GM18526 (cell line): ENCODE results near the gene ANKRD53.

ENCODE experiments used
- POLR2A ChIP-seq: IDR thresholded peaks from 3 replicates; pipeline ENCODE4 v1.6.1; 2011; ENCODE audit not compliant: insufficient read length; ENCODE audit errors: extremely low read depth

Gene ANKRD53

DNA sequence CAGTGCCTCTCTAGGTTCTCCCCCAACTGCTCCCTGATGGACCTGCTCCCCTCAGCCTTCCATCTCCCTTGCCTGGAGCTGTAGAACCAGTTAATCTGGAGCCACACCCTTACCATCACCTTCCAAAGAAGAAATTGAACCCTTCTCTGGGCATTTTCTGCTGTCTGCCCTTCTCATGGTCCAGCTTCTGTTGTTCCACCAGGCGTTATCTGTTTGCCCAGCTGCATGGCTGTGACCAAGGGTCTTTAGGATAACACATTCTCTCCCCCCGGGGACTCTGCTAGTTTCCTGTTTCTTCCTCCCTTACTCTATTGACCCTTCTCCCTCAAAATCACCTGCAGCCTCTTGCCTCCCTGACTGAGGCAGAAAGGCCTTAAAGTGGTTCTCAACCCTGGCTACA lies 3.2 kb upstream of the ANKRD53 start:
- no peak for TF ChIP-seq POLR2A

DNA sequence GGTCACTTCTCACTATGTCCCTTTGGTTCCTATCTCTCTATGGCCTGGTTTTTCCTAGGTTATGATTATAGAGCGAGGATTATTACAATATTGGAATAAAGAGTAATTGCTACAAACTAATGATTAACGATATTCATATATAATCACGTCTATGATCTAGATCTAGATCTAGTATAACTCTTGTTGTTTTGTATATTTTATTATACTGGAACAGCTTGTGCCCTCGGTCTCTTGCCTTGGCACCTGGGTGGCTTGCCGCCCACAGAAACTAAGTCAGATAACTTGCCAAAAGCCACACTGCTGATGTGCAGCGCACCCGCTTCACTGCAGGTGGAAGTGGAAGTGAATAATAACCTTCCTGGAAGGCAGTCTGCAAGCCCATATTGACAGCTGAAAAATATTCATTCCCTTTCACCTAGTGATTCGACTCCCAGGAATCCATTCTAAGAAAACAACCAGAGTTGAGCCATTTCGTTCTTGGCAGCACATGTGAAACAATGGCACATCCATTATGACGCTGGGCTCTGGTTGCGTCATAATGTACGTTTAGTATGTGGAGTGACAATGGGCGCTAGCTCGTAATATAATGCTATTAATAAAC lies 725 bp upstream of the ANKRD53 start:
- no peak for TF ChIP-seq POLR2A

DNA sequence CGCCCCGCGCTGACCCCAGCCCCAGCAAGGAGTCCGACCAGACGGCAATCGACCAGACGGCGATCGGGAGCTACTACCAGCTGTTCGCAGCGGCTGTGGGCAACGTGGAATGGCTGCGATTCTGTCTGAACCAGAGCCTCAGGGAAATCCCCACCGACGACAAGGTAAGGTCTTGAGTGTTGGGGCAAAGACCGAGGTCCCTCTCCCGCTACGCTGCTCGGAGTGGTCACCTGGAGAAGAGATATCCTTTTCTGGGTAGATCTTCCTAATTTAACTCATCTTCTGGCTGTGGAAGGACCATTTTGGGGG lies 704 bp downstream of the ANKRD53 start:
- TF ChIP-seq POLR2A: no peak

DNA sequence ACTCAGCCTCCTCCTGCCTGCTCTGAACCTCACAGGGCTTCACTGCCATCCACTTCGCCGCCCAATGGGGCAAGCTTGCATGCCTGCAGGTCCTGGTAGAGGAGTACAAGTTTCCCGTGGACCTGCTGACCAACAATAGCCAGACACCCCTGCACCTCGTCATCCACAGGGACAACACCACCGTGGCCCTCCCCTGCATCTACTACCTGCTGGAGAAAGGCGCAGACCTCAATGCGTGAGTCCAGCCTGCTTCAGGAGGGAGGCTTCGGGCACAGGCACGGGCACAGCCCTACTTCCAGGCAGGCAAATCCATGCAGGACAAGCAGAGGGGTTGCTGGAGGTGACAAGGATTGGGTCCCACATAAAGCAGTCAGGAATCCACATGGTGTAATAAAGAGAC lies 1.2 kb downstream of the ANKRD53 start:
- no peak for TF ChIP-seq POLR2A

DNA sequence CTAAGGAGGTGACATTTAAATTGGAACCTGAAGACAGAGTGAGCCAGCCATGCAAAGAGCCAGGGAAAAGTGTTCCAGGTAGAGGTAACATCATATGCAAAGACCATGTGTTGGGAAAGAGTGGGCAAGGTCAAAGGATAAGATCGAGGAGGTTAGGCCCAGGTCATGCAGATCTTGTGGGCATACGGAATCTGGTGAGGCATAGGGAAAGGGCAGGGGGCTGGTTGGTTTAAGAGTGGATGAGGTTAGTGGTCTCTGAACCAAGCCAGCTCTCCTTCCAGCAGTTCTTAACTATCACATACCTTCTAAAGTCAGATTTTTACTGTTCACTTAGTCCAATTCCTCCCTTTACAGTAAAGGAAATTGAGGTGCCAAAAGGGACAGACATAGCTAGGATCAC lies 3.0 kb downstream of the ANKRD53 start:
- no peak for TF ChIP-seq POLR2A

DNA sequence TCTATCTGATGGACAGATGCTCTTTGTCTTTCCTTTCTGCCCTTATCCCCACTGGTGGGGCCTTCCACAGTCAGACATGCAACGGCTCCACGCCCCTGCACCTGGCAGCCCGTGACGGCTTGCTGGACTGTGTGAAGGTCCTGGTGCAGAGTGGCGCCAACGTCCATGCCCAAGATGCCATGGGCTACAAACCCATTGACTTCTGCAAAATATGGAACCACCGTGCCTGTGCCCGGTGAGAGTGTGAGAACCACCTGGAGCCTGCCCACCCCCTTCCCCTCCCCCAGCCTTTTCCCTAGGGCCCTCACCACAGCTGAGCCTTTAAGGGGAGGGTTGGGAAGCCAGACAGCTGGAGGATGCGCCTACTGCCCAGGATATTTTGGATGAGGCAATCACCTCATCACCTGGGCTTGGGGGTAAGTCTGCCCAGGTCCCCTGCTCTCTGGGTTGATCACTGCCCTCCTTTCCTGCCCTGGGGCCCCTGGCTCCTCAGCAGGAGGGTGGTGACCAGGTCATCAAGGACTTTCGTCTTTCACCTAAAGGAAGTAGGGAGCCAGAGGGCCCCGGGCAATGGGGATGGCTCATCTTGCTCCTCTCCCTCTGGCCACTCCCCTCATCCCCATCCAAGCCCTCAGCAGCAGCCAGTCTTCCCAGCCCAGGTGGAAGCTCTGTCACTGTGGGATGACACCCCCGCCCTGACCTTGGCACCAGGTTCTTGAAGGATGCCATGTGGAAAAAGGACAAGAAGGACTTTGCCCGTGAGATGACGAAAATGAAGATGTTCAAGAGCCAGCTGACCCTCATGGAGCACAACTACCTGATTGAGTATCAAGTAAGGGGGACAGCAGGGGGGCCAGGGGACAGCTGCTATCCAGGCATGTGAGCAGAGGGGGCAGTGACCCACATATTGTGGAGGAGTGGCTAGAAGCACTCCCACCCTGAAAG lies 3.7 kb downstream of the ANKRD53 start:
- TF ChIP-seq POLR2A: no peak

DNA sequence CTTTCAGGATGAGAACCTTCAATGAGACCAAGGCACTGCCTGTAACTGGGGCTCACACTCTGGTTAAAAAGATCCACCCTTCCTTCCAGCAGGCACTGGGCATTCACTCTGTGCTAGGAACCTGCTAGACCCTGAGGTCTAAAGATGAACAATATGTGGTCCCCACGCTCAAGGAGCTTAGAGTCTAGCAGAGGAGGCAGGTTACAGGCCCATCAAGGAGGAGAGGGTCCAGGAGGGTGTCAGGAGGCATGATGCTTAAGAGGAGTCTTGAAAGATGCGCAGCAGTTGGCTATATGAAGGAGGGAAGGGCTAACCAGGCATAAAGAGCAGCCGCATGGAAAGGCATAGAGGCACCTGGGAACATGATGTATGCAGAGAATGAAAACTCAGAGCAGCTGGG lies 4.5 kb downstream of the ANKRD53 start:
- no peak for TF ChIP-seq POLR2A

DNA sequence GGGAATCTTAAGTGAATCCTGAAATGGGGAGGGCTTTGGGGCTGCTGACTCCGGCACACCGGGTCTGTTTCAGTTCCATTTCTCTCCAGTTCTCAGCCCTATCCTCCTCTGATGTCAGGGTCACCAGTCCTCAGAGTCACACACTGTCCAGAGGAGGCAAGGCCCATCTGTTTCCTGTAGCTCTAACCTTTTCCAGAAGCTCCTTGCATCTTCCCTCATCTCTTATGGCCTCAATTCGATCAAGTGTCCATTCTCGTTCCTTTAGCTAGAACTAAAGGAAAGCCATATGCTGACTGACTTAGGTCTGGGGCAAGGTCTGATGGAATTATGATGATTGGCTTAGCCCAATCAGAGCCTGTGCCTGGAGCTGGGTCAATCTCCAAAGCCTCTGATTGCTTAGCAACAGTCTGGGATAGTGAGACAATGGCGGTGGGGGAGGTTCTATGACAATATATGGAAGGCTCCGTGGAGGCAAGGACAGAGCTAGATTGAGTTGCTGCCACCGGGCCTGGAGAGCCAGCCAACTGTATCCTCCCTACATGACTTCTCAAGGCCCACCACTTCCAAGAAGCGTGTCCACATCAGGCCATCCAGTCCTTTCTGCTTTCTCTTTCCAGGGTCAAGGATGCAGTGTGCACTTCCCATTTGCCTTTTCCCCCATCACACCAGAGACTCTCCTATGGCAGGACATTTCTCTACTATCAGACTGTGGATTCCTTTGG lies 5.2 kb downstream of the ANKRD53 start:
- TF ChIP-seq POLR2A: no peak

DNA sequence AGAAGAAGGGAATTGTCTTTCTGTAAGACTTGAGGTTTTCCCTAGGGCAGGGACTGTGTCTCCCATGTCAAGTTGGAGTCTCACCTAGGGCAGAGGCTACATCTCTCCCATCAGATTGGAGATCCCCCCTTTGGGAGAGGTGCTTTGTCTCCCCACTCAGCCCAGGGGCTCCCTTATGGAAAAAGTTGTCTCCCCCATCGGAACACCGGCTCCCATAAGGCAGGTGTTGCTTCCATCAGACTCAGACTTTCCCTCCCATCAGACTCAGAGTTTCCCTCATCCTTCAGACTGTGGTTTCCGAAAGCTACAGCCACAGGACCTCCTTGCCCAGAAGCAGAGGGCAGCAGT lies 5.8 kb downstream of the ANKRD53 start:
- TF ChIP-seq POLR2A: no peak

DNA sequence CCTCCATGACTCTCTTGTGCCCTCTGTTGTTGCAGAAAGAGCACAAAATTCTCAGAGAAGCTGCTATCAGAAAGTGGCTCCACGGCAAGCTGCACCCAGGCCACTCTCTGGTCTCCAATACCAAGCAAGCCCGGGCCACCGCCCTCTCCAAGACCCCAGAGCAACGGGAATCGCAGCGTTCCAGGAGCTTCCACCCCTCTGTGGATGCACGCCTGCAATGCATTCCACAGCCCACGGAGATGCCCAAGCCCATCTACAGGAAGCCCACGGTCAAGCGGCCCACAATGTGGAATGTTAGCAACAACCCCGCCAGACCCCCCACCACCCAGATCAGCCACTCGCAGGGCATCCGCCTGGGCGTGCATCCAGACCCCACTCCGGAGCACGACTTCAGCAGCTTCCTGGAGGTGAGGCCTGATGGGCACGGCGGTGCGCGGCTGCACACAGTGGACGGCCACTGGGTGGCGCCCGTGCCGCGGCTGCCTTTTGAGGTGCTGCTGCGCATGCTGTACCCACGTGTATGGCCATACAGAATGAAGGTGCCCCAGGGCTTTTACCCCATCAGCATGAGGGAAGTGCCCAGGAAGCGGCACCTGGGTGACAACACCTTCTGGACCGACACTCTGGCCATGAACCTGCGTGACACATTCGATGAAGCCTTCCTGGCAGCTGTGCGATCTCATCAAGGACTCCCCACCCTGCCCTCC lies 6.3 kb downstream of the ANKRD53 start:
- TF ChIP-seq POLR2A: no peak

DNA sequence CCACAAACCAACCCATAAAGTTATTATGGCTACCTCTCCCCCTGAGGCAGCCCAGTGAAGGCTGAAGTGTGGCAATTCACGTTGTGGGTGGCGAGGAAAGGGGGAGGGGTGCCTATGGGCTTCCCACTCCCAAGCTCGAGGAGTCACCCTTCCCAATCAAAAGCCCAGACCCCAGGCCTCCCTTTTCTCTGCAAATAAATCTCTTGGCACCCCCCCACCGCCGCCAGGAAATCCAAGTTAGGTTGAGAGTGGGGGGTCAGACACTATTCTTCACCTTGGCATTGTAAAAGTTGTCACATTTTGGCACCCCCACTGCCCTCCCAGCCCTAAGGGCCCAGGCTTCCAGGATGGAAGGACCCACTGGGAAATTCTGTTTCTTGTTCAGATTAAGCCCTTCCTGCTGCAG lies 6.9 kb downstream of the ANKRD53 start:
- TF ChIP-seq POLR2A: no peak

DNA sequence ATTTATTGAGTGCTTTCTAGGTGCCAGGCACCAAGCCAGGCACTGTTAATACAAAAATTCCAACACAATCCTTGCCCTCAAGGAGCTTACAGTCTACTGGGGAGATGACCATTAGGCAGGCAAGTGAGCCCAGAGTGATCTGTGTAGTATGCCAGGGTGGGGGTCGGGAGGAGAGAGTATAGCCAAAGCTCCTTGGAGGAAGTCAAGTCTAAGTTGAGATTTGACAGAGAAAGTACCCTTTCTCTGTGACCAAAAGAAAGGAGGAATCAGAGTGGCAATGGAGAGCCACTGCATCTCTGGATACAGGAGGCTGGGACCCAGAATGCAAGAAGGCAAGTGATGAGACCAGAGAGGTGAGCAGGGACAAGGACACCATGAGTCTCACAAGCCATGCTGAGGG lies 7.5 kb downstream of the ANKRD53 start:
- TF ChIP-seq POLR2A: no peak

DNA sequence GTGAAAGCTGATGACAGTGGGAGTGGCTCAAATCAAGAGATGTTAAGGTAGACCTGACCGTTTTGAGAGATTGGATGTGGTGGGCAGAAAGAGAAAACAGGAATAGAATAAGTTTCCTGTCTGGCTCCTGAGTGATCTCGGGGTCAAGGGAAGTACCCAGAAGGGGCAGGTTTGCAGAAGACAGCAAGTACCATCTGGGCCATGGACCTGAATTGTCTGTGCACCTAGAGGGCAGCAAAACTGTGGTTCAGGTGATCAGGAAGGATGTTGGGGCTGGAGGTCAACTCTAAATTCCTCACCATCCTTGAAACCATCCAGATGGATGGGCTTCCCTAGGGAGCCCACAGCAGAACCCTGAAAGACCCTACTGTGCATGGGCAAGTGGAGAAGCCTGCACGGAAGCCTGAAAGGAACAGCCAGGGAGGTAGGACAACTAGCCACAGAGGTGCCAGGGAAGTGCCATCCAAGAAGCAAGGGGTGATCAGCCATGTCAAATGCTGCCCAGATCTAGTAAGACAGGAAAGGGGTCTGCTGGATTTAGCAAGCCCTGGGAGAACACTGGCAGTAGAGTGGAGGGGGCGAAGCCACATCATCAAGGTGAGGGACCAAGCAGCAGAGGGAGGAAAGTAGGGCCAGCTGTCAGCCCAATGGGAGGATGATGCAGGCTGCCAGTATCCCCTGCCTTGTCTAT lies 8.2 kb downstream of the ANKRD53 start:
- TF ChIP-seq POLR2A: no peak

DNA sequence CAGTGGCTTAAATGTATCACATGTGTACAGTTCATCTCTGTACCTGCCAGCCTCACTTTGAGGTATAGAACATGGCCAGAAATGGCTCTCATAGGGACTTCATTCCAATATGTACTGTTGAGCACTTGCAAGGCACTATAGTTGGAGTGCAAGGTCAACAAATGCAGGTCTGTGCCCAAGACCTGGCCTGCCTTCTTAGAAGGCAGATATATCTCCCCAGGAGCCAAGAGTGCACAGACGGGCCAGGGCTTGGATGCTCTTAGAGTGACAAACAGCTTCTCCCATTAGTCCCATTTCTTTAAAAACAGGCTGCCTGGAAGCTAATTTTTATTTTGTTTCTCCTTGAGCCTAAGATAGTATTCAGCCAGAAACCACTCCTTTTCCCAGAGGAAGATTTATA lies 9.0 kb downstream of the ANKRD53 start:
- TF ChIP-seq POLR2A: no peak

DNA sequence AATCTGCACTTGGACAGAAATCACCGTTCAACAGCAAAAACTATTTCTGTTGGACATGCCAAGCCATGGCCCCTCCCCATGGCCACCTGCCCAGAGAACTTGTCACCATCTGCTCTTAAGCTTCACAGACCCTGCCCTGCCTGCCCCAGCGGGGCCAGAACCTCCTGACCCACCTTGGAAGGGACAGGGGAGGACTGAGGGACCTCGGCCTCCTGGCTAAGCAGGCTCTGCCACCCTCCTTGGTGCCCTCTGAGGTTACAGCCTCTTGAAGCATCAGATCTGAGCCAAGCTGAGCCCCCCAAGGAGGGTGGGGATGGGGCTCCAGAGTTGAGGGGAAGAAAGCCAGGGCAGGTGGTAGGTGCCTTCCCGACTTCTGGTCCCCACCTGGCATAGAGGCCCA lies 9.7 kb downstream of the ANKRD53 start:
- no peak for TF ChIP-seq POLR2A

DNA sequence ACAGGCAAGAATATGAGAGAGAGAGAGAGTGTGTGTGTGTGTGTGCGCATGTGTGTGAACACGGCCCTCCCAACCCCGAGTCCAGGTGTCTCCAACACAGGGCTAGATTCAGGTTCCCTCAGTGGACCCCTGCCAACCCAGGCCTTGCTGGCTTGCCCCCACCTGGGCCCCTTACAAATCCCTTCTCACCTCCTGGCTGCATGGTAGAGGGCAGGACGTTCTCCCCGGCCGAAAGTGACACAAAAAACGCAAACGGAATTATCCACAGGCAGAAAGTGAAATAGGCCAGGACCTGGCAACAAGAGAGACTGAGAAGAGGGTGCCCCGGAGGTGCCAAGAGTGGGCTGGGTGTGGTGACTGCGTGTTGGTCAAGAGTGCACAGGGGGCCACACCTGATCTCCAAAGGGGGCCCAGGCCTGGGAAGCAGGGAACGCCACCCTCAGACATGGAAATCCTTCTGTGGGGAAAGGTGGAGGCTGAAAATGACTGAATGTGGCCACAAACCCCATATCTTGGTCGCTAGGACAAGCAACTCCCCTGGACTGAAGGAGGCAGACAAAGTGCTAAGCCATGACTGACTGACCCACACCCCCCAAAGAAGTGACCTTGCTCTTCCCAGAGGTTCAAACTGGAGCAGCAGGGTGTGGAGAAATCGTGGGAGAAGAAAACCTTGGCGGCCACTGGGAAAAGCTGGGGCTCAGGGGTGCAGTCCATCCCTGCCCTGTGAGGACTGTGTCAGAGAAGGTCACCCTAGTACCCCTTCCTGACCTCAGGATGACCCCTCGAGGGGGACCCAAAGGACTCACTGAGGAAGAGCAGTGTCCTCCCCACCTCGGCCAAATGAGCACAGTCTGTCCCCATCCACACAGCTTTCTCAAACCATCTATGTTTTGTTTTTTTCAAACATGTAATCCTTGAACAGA lies 10.6 kb downstream of the ANKRD53 start:
- TF ChIP-seq POLR2A: no peak
